ENCODE results near the gene IFITM10.
"Not testable (repeated sequence)": the region's sequence is repeated elsewhere in the genome, so short reads cannot be mapped to it uniquely, and the experiment has no call there.

The IFITM10 gene

GRCh38 chr11:1691026-1691877 is 59.1 kb downstream of the IFITM10 start:
- no peak overlapping the region for H3K27ac Mint-ChIP-seq
- H3K4me3 Mint-ChIP-seq: no peak overlapping the region
- no peaks in the 10 kb centered on the region for H3K9me3 Mint-ChIP-seq
- no peak for DNase-seq
- H3K27me3 Mint-ChIP-seq: peaks cover 59% of the 10 kb centered on the region
- ATAC-seq: no peak
- H3K4me1 Mint-ChIP-seq: peaks cover 21% of the 10 kb centered on the region

- Mint-ChIP-seq H3K27ac (no peak overlapping the region), H3K4me3 (no peak overlapping the region), H3K4me1 (peaks cover 20% of the 10 kb centered on the region), H3K27me3 (peaks cover 59% of the 10 kb centered on the region), H3K9me3 (no peaks in the 10 kb centered on the region)
- no peak for DNase-seq
- no peak for ATAC-seq
Observed at GRCh38 chr11:1690167-1691025, 60.0 kb downstream of the IFITM10 start.

- H3K4me1 Mint-ChIP-seq: peaks cover 14% of the 10 kb centered on the region
Observed at GRCh38 chr11:1689250-1690166, 60.9 kb downstream of the IFITM10 start.

GRCh38 chr11:1688336-1688947 is 62.0 kb downstream of the IFITM10 start:
- not testable (repeated sequence) for ATAC-seq, H3K4me3 Mint-ChIP-seq
- peaks cover 52% of the 10 kb centered on the region for H3K27me3 Mint-ChIP-seq

More at GRCh38 chr11:1689250-1690166, 60.9 kb downstream of the IFITM10 start:
- not testable (repeated sequence) for DNase-seq, H3K4me3 Mint-ChIP-seq, H3K9me3 Mint-ChIP-seq, ATAC-seq, H3K27ac Mint-ChIP-seq
- peaks cover 52% of the 10 kb centered on the region for H3K27me3 Mint-ChIP-seq

GRCh38 chr11:1686220-1686619 is 64.2 kb downstream of the IFITM10 start:
- not testable (repeated sequence) for H3K27ac Mint-ChIP-seq, H3K9me3 Mint-ChIP-seq, H3K4me3 Mint-ChIP-seq, H3K4me1 Mint-ChIP-seq, DNase-seq, ATAC-seq
- H3K27me3 Mint-ChIP-seq: peaks cover 38% of the 10 kb centered on the region

More at GRCh38 chr11:1688336-1688947, 62.0 kb downstream of the IFITM10 start:
- H3K9me3 Mint-ChIP-seq, H3K4me1 Mint-ChIP-seq, H3K27ac Mint-ChIP-seq, DNase-seq: not testable (repeated sequence)

DNA sequence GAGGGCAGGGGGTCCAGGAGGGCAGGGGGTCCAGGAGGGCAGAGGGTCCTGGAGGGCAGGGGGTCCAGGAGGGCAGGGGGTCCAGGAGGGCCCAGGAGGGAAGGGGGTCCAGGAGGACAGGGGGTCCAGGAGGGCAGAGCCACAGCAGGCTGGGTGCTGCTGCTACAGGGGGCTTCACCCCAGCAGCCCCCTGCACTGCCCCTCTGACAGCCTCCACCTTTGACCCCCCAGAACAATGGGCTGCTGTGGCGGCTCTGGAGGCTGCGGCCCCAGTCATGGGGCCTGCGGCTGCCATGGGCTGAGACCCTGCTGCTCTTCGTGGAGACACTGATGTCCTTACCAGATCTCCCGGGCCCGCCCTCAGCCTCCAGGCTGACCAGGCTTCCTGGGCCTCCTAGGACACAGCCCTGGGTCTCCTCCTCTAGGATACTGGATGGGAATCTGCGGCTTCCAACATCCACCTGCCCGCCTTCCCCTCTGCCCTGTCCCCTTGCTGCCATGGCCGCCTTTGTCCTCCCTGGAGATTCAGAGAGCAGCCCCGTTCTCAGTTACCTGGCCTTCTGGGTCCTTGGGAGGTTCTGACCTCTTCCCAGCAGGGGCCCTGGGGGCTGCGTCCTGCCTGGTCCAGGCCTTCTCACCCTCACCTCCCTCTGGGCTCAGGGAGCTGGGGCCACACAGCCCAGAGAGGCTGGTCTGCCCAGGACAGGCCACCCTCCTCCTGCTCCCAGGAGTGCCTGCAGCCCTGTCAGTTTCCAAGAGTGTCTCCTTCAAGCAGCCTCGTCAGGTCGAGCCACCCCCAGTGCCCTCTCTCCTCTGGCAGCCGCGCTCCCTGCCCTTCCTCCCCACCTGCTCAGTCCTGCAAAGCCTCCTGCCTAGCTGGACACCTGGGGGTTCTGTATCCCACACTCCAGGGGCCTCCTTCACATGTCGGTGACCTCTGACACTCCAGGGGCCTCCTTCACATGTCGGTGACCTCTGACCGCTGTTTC is 65.2 kb downstream of the IFITM10 start:
- H3K27ac Mint-ChIP-seq: not testable (repeated sequence)

GRCh38 chr11:1683904-1684572 is 66.4 kb downstream of the IFITM10 start:
- H3K27ac Mint-ChIP-seq: not testable (repeated sequence)
- peak; percentile 34 for ATAC-seq

More for the DNA sequence above, 65.2 kb downstream of the IFITM10 start:
- not testable (repeated sequence) for H3K9me3 Mint-ChIP-seq, H3K4me3 Mint-ChIP-seq, DNase-seq, H3K4me1 Mint-ChIP-seq
- peak; percentile 43 for ATAC-seq
- peaks cover 28% of the 10 kb centered on the region for H3K27me3 Mint-ChIP-seq

DNA sequence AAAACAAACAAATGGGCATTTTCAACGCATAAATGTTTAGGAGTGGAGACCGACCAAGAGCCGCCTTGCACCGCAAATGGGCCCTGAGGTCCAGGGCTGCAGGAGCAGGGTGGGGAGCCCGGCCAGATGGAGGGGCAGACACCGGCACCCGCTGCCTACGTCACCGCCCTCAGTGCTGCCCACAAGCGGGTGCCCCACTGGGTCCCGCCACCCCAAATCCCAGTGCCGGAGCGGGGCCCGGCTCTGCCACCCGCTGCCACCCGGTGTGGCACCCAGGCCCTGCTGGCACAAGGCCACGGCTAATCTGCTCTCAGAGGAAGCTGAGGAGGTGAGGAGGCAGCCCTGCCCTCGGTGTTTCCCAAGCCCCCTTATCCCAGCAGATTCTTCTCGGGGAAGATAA is 67.2 kb downstream of the IFITM10 start:
- H3K9me3 Mint-ChIP-seq, H3K4me3 Mint-ChIP-seq, DNase-seq, H3K4me1 Mint-ChIP-seq, H3K27ac Mint-ChIP-seq: not testable (repeated sequence)
- peaks cover 13% of the 10 kb centered on the region for H3K27me3 Mint-ChIP-seq
- peak; percentile 43 for ATAC-seq

More at GRCh38 chr11:1683904-1684572, 66.4 kb downstream of the IFITM10 start:
- H3K9me3 Mint-ChIP-seq, DNase-seq, H3K4me3 Mint-ChIP-seq, H3K4me1 Mint-ChIP-seq: not testable (repeated sequence)
- H3K27me3 Mint-ChIP-seq: peaks cover 16% of the 10 kb centered on the region

Measured in stimulated activated naive CD8-positive, alpha-beta T cell treated with anti-CD3 and anti-CD28 coated beads, Interleukin-15, amount 100 ng/mL, for 72 hours (primary cell).